Neuronal stem cell (in vitro differentiated cells): ENCODE results near the gene GRAMD1C.

Experiments
- DNase-seq: peaks from one replicate; pipeline ENCODE4 v3.0.0-alpha.2; 2013; ENCODE audit warnings: low spot score
- H2AFZ ChIP-seq: one replicate; pipeline ENCODE4 v1.6.1; 2013; ENCODE audit warnings: mild to moderate bottlenecking, low read length, inconsistent platforms
- H2AK5ac ChIP-seq: 2 replicates; pipeline ENCODE4 v1.6.1; 2013; ENCODE audit warnings: low read depth, mild to moderate bottlenecking, inconsistent platforms, low read length, moderate library complexity, mixed read lengths
- H2BK120ac ChIP-seq: 2 replicates; pipeline ENCODE4 v1.6.1; 2013; ENCODE audit warnings: low read depth, mild to moderate bottlenecking, inconsistent platforms, low read length, moderate library complexity, mixed read lengths
- H2BK12ac ChIP-seq: one replicate; pipeline ENCODE4 v1.6.1; 2013; ENCODE audit warnings: low read length, inconsistent platforms
- H2BK15ac ChIP-seq: 2 replicates; pipeline ENCODE4 v1.6.1; 2013; ENCODE audit warnings: mild to moderate bottlenecking, low read length, inconsistent platforms, mixed read lengths
- H2BK5ac ChIP-seq: one replicate; pipeline ENCODE4 v1.6.1; 2013; ENCODE audit warnings: inconsistent platforms, mild to moderate bottlenecking, low read length, moderate library complexity
- H3K14ac ChIP-seq: one replicate; pipeline ENCODE4 v1.6.1; 2013; ENCODE audit warnings: low read length, inconsistent platforms
- H3K18ac ChIP-seq: 2 replicates; pipeline ENCODE4 v1.6.1; 2013; ENCODE audit warnings: low read length, inconsistent platforms
- H3K23ac ChIP-seq: 2 replicates; pipeline ENCODE4 v1.6.1; 2013; ENCODE audit warnings: low read depth, mild to moderate bottlenecking, mixed read lengths, low read length, inconsistent platforms; ENCODE audit not compliant: poor library complexity
- H3K27ac ChIP-seq: replicated peaks from 3 replicates; pipeline ENCODE4 v1.5.1; 2013; ENCODE audit warnings: low read length, inconsistent platforms
- H3K27me3 ChIP-seq, 3 experiments: 2 replicates each; pipeline ENCODE4 v1.6.1; 2013; ENCODE audit warnings: low read length in 3 of 3, mild to moderate bottlenecking in 2 of 3, inconsistent platforms in 1 of 3, low read depth in 1 of 3, mixed read lengths in 1 of 3, moderate library complexity in 1 of 3; ENCODE audit not compliant: control insufficient read depth in 3 of 3, insufficient read depth in 3 of 3
- H3K36me3 ChIP-seq, 2 donors: replicated peaks in 1 of 2; 2 replicates each; pipeline ENCODE4 v1.6.1; 2013; ENCODE audit warnings: low read length in 2 of 2; ENCODE audit not compliant: control insufficient read depth in 2 of 2, insufficient read depth in 2 of 2
- H3K4ac ChIP-seq: 2 replicates; pipeline ENCODE4 v1.6.1; 2013; ENCODE audit warnings: inconsistent platforms, mild to moderate bottlenecking, low read length, moderate library complexity
- H3K4me1 ChIP-seq, 2 donors: 1 replicate in 1 of 2; 2 replicates in 1 of 2; pipeline ENCODE4 v1.6.1; 2013; ENCODE audit warnings: low read length in 2 of 2, low read depth in 1 of 2; ENCODE audit not compliant: control insufficient read depth in 2 of 2, insufficient read depth in 1 of 2
- H3K4me2 ChIP-seq: one replicate; pipeline ENCODE4 v1.6.1; 2013; ENCODE audit warnings: mild to moderate bottlenecking, low read length, inconsistent platforms; ENCODE audit not compliant: insufficient read depth, poor library complexity, severe bottlenecking
- H3K4me3 ChIP-seq, 2 donors: 2 replicates each; pipeline ENCODE4 v1.5.1; 2013; ENCODE audit warnings: low read length in 2 of 2, mild to moderate bottlenecking in 2 of 2, inconsistent platforms in 1 of 2, moderate library complexity in 1 of 2
- H3K79me1 ChIP-seq: one replicate; pipeline ENCODE4 v1.6.1; 2013; ENCODE audit warnings: low read depth, mild to moderate bottlenecking, inconsistent platforms, low read length, moderate library complexity
- H3K9ac ChIP-seq: one replicate; pipeline ENCODE4 v1.6.1; 2013; ENCODE audit warnings: mild to moderate bottlenecking, low read depth, low read length, inconsistent platforms; ENCODE audit not compliant: poor library complexity
- H3K9me3 ChIP-seq, 2 donors: replicated peaks in 1 of 2; 2 replicates each; pipeline versions ENCODE3 to v1.6.1; 2013; ENCODE audit warnings: low read length in 2 of 2, mild to moderate bottlenecking in 2 of 2, inconsistent platforms in 1 of 2, low read depth in 1 of 2, mixed read lengths in 1 of 2, moderate library complexity in 1 of 2; ENCODE audit not compliant: control insufficient read depth in 2 of 2, insufficient read depth in 1 of 2
- H4K8ac ChIP-seq: one replicate; pipeline ENCODE4 v1.6.1; 2013; ENCODE audit warnings: low read depth, mild to moderate bottlenecking, inconsistent platforms, low read length, moderate library complexity
- H4K91ac ChIP-seq: one replicate; pipeline ENCODE4 v1.6.1; 2013; ENCODE audit warnings: low read length, low read depth, mild to moderate bottlenecking, inconsistent platforms; ENCODE audit not compliant: poor library complexity
- WGBS, 2 donors: extraction: QIAGEN DNeasy Blood & Tissue Kit; methylation state at CpG; one replicate each; pipeline ENCODE4 v1.1.7; 2013; ENCODE audit warnings: missing lambda C conversion rate in 2 of 2, mixed read lengths in 1 of 2; ENCODE audit not compliant: insufficient read length in 2 of 2, insufficient replicate concordance in 1 of 2; ENCODE audit errors: extremely low coverage in 2 of 2; 5-methylcytosine and 5-hydroxymethylcytosine counted together

Gene GRAMD1C

GRCh38 chr3:113910966-113911365 is 72.4 kb downstream of the GRAMD1C start:
- Histone ChIP-seq H3K18ac (no peak overlapping the region), H2BK12ac (no peak overlapping the region), H2BK15ac (no peak overlapping the region), H3K4me2 (no peak overlapping the region), H3K27me3 (no peaks in the 10 kb centered on the region), H3K9me3 (no peaks in the 10 kb centered on the region), H3K4me1 (no peaks in the 10 kb centered on the region), H4K91ac (no peak overlapping the region), H2AK5ac (no peak overlapping the region), H3K23ac (no peak overlapping the region), H2BK120ac (no peak overlapping the region), H3K27ac (no peak overlapping the region), H3K79me1 (no peaks in the 10 kb centered on the region), H2AFZ (no peak overlapping the region), H3K14ac (no peak overlapping the region), H3K4ac (no peak overlapping the region), H3K36me3 (no peaks in the 10 kb centered on the region), H4K8ac (no peak overlapping the region), H3K9ac (no peak overlapping the region), H3K4me3 (no peak overlapping the region), H2BK5ac (no peak overlapping the region)
- DNase-seq: no peak
- no CpG with 5 or more reads among the region's 5 CpGs for WGBS, 2 donors

DNA sequence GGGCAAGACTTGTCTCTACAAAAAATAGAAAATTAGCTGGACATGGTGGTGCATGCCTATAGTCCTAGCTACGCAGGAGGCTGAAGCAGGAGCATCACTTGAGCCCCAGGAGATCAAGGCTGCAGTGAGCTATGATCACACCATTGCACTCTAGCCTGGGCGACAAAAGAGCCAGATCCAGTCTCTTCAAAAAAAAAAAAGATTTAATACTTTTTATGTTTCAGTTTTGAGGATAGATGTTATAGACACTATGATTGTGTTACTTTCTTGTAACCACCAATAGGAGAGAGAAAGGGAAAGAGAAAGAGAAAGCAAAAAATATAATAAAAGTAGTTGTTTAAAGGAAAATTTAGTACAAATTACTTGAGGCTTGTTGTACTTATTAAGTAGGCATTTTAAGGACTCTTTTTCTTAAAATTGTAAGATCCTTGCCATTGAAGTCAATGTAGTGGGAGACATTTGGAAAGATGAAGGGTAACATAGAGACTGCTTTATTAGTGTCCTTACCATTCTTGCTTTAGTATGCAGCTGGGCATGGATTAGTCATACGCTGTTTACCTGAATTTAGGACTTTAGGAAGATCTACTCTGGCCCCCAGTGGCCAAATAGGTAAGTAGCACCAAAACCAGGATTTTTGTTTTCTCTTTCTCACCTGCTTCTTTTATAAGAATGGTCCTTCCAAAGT is 74.1 kb downstream of the GRAMD1C start:
- Histone ChIP-seq H3K14ac (no peak overlapping the region), H2BK120ac (no peak overlapping the region), H3K4me2 (no peak overlapping the region), H3K36me3 (no peaks in the 10 kb centered on the region), H4K91ac (no peak overlapping the region), H3K4ac (no peak overlapping the region), H3K27me3 (no peaks in the 10 kb centered on the region), H3K4me3 (no peak overlapping the region), H2BK5ac (no peak overlapping the region), H4K8ac (no peak overlapping the region), H3K4me1 (no peaks in the 10 kb centered on the region), H2AFZ (no peak overlapping the region), H3K27ac (no peak overlapping the region), H3K23ac (no peak overlapping the region), H3K18ac (no peak overlapping the region), H2BK12ac (no peak overlapping the region), H3K9ac (no peak overlapping the region), H2AK5ac (no peak overlapping the region), H3K9me3 (no peaks in the 10 kb centered on the region), H2BK15ac (no peak overlapping the region), H3K79me1 (no peaks in the 10 kb centered on the region)
- WGBS, 2 donors: no CpG with 5 or more reads among the region's 3 CpGs
- peak; percentile 29 for DNase-seq

DNA sequence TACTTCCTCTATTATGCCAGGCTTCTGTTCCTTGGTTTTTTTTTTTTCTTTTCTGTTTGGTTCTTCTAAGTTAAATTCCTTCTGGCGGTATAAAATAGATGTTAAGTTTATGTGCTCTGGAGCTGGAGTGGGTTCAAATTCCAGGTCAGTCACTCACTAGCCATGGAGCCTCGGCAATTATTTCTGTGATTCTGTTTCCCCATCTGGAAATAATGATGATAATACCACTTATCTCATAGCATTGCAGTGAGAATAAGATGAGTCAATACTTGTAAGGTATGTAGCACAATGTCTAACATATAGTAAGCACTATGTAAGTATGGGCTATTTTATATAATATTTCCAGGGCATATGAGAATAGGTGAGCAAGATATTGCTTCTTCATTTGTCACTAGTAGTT is 76.1 kb downstream of the GRAMD1C start:
- no peak overlapping the region for H3K4me3 ChIP-seq
- no peak overlapping the region for H3K18ac ChIP-seq
- H2AFZ ChIP-seq: no peak overlapping the region
- no peaks in the 10 kb centered on the region for H3K4me1 ChIP-seq
- H2BK12ac ChIP-seq: no peak overlapping the region
- no peak overlapping the region for H3K27ac ChIP-seq
- H3K14ac ChIP-seq: no peak overlapping the region
- no peak overlapping the region for H4K8ac ChIP-seq
- no peaks in the 10 kb centered on the region for H3K79me1 ChIP-seq
- WGBS, 2 donors: no CpG with 5 or more reads among the region's 2 CpGs
- no peak overlapping the region for H2BK15ac ChIP-seq
- no peak overlapping the region for H3K4me2 ChIP-seq
- H3K4ac ChIP-seq: no peak overlapping the region
- no peak overlapping the region for H2BK5ac ChIP-seq
- H2BK120ac ChIP-seq: no peak overlapping the region
- no peaks in the 10 kb centered on the region for H3K9me3 ChIP-seq
- H3K27me3 ChIP-seq: no peaks in the 10 kb centered on the region
- H2AK5ac ChIP-seq: no peak overlapping the region
- no peak overlapping the region for H3K23ac ChIP-seq
- H3K9ac ChIP-seq: no peak overlapping the region
- DNase-seq: no peak
- no peak overlapping the region for H4K91ac ChIP-seq
- H3K36me3 ChIP-seq: no peaks in the 10 kb centered on the region

GRCh38 chr3:113927556-113927955 is 89.0 kb downstream of the GRAMD1C start:
- Histone ChIP-seq H2AK5ac (no peak overlapping the region), H2BK12ac (no peak overlapping the region), H3K4me3 (no peak overlapping the region), H3K9ac (no peak overlapping the region), H3K27me3 (no peaks in the 10 kb centered on the region), H3K4me1 (no peaks in the 10 kb centered on the region), H4K8ac (no peak overlapping the region), H3K36me3 (no peaks in the 10 kb centered on the region), H3K18ac (peak overlapping the region; percentile 18), H3K27ac (no peak overlapping the region), H3K23ac (no peak overlapping the region), H3K79me1 (no peaks in the 10 kb centered on the region), H4K91ac (no peak overlapping the region), H3K4me2 (no peak overlapping the region), H3K4ac (no peak overlapping the region), H3K9me3 (peaks cover 0 to 4% of the 10 kb centered on the region in 2 donors), H3K14ac (peak overlapping the region; percentile 12), H2AFZ (no peak overlapping the region), H2BK15ac (no peak overlapping the region), H2BK5ac (peak overlapping the region; percentile 8), H2BK120ac (no peak overlapping the region)
- WGBS, 2 donors: no CpG with 5 or more reads among the region's 5 CpGs
- no peak for DNase-seq
